SW480 (cell line): Measurements from ENCODE around the gene CRIP3.

ENCODE experiments used
- DNase-seq: peaks from one replicate; pipeline ENCODE4 v3.0.0-alpha.2; 2016; ENCODE audit warnings: low spot score

The CRIP3 gene

GRCh38 chr6:43273707-43274106 is 34.9 kb downstream of the CRIP3 start:
- no peak for DNase-seq

GRCh38 chr6:43271944-43272343 is 36.7 kb downstream of the CRIP3 start:
- no peak for DNase-seq

- DNase-seq = no peak
Measured at GRCh38 chr6:43271103-43271815, 37.4 kb downstream of the CRIP3 start.

GRCh38 chr6:43269273-43270007 is 39.2 kb downstream of the CRIP3 start:
- no peak for DNase-seq

- no peak for DNase-seq
Measured at GRCh38 chr6:43268782-43269272, 39.8 kb downstream of the CRIP3 start.

GRCh38 chr6:43268355-43268700 is 40.3 kb downstream of the CRIP3 start:
- DNase-seq = no peak

GRCh38 chr6:43267619-43268354 is 40.8 kb downstream of the CRIP3 start:
- DNase-seq = no peak

GRCh38 chr6:43265564-43265963 is 43.1 kb downstream of the CRIP3 start:
- DNase-seq = no peak

- DNase-seq = no peak
Measured at GRCh38 chr6:43264599-43265145, 44.0 kb downstream of the CRIP3 start.

GRCh38 chr6:43263314-43264178 is 45.1 kb downstream of the CRIP3 start:
- DNase-seq = peak; percentile 52

- no peak for DNase-seq
Measured at GRCh38 chr6:43262780-43263313, 45.8 kb downstream of the CRIP3 start.

GRCh38 chr6:43262000-43262779 is 46.4 kb downstream of the CRIP3 start:
- no peak for DNase-seq

- DNase-seq = no peak
Measured at GRCh38 chr6:43261198-43261597, 47.4 kb downstream of the CRIP3 start.

- no peak for DNase-seq
Measured at GRCh38 chr6:43260791-43261190, 47.8 kb downstream of the CRIP3 start.

GRCh38 chr6:43258807-43259686 is 49.6 kb downstream of the CRIP3 start:
- no peak for DNase-seq

- DNase-seq = no peak
Measured at GRCh38 chr6:43258180-43258579, 50.4 kb downstream of the CRIP3 start.

GRCh38 chr6:43257367-43258145 is 51.1 kb downstream of the CRIP3 start:
- no peak for DNase-seq

GRCh38 chr6:43256670-43257366 is 51.8 kb downstream of the CRIP3 start:
- DNase-seq = no peak
